Measurements from ENCODE around the gene WDR81. TPM values are rescaled to one million over a fixed set of nuclear protein-coding genes. Genes with fewer than 3 reads are reported as not detected.

Gene WDR81
- total RNA-seq, 4 donors from 2014 or later = 38.8 to 63.3 (median 44.1) TPM

DNA sequence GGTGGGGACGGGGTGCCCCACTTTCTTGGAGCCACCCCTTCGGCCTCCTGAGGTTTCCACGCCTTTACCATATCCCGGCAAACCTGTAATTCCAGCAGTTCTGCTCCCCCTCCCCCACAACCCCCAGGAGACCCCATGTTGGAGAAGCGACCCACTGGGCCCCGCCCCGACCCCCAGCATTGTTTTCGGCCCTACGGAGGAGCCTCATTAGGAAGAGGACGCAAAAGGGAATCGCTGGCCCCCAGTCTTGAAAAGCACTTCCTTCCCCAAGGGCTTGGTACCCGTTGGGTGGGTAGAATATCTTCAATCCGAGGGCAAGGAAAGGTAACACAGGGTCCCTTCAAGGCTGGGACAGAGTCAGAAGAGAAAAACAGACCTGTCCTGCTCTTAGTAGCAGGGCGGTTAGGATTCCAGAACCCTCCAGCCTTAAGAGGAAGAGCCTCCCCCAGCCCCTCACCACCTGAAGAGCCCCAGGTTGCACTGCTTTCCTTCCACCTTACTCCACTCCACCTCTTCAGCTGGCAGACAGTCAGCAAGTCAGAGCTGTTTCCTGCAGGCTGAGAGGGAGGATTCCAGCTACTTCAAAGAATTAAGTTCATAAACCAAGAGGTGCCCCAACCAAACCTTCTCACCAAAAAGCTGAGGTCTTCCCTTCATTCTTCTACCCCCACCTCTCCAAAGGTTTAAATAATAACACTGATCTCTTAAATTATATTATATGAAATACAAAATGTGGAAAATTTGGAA, 13.5 kb upstream of the WDR81 start:
- TF ChIP-seq, protein P1, sequence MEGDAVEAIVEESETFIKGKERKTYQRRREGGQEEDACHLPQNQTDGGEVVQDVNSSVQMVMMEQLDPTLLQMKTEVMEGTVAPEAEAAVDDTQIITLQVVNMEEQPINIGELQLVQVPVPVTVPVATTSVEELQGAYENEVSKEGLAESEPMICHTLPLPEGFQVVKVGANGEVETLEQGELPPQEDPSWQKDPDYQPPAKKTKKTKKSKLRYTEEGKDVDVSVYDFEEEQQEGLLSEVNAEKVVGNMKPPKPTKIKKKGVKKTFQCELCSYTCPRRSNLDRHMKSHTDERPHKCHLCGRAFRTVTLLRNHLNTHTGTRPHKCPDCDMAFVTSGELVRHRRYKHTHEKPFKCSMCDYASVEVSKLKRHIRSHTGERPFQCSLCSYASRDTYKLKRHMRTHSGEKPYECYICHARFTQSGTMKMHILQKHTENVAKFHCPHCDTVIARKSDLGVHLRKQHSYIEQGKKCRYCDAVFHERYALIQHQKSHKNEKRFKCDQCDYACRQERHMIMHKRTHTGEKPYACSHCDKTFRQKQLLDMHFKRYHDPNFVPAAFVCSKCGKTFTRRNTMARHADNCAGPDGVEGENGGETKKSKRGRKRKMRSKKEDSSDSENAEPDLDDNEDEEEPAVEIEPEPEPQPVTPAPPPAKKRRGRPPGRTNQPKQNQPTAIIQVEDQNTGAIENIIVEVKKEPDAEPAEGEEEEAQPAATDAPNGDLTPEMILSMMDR (IDR thresholded peaks at IDR 0.05; ENCODE audit: low read depth) = no peak

DNA sequence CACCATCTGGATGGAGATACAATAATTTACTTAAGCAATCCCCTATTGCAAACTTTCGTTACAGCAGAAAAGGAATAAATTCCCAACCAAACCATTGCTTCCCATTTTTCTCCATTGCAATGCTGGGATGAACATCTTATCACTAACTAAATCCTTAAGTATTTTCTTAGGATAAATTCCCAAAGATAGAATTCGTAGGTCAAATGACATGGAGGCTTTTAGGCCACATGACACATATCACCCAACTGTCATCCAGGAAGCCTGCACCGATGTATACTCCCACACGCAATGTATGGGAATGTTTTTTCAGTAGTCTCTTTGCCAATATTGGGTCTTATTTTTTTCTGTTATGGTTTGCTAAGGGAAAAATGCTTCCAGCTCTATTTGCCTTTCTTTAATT, 12.7 kb upstream of the WDR81 start:
- TF ChIP-seq, protein P1 (IDR thresholded peaks at IDR 0.05; ENCODE audit: low read depth) = no peak

DNA sequence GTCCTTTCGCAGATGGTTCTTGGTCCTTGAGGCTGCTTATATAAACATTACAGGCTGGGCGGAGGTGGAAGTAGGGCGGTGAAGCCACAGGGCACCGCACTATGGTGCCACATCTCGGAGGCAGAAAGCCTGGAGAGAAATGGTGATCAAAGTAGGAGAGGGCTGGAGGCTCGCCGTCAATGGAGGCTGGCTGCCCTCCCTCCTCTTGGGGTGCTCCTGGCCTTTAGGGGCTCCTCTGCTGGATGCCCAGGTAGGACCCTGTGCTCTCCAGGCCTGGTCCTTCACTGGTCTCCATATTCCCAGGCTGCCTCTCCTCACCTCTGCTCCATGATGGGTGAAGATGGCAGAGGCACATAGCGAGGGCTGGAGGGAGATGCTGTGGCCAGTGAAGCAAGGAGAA, 12.2 kb upstream of the WDR81 start:
- TF ChIP-seq, protein P1 (IDR thresholded peaks at IDR 0.05; ENCODE audit: low read depth) = no peak

DNA sequence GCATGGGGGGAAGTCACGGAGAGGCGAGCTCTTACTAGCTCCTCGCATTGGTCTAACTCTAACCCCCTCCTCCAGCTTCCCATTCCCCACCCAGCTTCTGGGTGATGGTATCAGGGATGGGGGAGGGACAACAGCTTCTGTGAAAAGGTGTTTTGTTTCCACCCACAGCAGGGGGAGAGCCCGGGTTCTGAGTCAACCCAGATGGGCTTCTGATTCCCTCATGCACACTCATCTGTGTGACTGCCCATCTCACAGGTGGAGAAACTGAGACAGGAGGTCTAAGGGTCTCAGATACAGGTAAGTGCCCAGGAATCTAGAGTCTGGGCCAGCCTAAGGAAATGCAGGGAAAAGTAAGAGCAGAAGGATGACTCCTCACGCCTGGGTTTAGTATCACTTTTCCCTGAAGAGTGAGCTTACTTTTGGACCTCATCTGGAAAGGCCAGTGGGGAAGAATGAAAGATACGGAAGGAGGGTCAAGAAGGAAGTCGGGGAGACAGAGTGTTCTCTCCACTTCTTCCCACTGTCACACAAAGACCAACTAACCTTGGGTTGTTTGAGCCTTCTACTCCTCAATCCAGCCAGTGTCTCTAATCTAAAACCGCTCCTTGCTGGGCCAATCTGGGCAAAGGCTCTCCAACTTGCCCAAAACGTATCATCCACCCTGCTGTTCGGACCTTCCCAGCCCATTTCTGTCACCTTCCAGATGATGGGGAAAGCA, 11.2 kb upstream of the WDR81 start:
- TF ChIP-seq, protein P1 (IDR thresholded peaks at IDR 0.05; ENCODE audit: low read depth) = no peak

DNA sequence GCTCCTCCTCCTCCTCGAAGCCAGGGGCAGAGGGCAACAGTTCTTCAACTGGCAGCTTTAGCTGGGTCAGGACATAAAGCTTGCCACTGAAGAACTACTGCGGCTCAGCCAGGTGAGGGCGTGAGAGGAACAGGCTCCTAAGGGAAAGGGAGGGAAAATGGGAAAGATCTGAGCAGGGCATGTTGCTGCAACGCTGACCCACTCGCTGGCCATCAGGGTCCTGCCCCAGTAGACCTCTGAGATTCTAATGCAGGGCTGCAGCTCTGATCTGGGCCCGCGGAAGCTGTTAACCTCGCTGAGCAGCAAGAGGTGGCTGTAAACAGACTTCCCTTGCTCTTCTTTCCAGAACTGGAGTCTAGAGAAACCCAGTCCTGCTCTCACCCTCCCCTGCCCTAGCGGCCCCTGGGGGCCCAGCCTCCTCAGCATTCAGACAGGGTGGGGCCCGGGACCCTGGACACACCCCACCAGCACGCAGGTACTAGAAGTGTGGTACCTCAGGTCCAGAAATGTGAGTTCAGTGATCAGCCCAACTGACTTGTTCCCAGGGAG, 10.6 kb upstream of the WDR81 start:
- TF ChIP-seq, protein P1 (IDR thresholded peaks at IDR 0.05; ENCODE audit: low read depth) = no peak

DNA sequence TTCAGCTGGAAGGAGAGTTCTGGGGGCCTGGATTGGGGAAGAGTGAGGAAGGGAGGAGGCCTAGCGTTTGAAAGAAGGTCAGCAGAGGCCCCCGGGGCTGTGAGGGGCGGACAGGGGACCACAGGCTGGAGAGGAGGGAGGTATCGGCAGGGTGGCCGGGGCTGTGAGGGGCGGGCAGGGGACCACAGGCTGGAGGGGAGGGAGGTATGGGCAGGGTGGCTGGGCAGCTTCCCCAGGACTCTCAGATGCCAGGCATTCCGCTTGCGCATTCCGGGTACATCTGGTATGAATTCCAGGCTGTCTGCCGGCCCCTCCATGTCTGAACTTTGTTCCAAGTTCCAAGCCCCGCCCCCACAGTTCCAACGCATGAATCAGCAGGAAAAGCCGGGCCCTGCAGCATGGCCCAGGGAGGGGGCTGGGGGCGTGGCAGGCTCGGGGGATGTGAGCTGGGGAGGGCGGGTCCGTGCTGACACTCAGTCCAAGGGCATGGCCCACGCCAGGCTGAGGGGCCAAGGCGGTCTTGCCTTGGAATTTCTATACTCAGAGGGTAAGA, 10.0 kb upstream of the WDR81 start:
- TF ChIP-seq, protein P1 (IDR thresholded peaks at IDR 0.05; ENCODE audit: low read depth) = no peak

Measured in subcutaneous adipose tissue (tissue), 4 donors.